Measurements from ENCODE around the gene IL18R1.

IL18R1 gene

DNA sequence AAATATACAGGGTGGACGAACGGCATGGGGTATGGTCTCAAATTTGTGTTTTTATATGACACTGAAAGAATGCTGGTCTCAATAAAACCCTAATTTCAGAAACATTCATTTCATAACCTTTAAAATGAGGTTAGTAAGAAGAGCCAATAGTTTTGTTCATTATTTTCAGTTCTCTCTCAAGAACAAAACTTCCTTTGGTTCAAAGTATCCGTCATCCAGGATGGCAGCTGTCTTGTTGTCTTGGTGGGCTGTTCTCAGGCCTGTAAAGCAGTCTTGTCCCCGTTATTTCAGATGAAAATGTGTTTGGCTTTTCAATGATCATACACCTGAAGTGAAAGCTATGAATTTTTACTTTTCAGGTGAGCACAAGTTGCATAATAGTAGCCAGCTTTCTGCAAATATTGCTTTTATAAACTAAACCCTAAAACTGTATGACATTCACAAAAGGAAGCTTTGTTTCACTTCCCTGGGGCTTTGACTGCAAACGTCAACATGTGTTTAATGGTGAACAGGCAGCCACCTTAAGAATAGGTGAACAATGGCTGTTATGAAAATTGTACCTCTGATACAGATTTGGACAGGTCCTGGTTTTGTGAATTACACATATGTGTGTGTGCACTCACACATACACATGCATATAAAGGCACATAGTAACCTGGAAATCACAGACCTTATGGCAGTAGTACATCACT, 70.0 kb downstream of the IL18R1 start:
- no peaks in the 10 kb centered on the region for H3K9me3 Mint-ChIP-seq (ENCODE audit: low read depth)
- H3K27me3 Mint-ChIP-seq: no peaks in the 10 kb centered on the region
- peaks cover 42% of the 10 kb centered on the region for H3K4me1 Mint-ChIP-seq (ENCODE audit: low read depth)
- H3K36me3 Mint-ChIP-seq: peaks cover 11% of the 10 kb centered on the region
- no peak overlapping the region for H3K27ac Mint-ChIP-seq
- H3K4me3 Mint-ChIP-seq: no peak overlapping the region

DNA sequence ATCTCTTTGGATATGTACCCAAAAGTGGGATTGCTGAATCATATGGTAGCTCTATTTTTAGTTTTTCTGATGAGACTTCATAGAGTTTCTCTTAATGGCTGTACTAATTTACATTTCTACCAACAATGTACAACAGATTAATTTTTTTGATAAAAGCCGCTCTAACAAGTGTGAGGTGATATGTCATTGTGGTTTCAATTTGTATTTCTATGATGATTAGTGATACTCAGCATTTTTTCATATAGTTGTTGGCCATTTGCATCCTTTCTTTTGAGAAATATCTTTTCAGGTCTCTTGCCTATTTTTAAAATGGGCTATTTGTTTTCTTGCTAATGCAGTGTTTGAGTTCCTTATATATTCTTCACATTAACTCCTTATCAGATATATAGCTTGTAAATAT, 71.7 kb downstream of the IL18R1 start:
- Mint-ChIP-seq H3K9me3 (ENCODE audit: low read depth) (no peaks in the 10 kb centered on the region), H3K27ac (no peak overlapping the region), H3K27me3 (no peaks in the 10 kb centered on the region), H3K36me3 (peaks cover 6% of the 10 kb centered on the region), H3K4me1 (ENCODE audit: low read depth) (peaks cover 38% of the 10 kb centered on the region), H3K4me3 (no peak overlapping the region)

DNA sequence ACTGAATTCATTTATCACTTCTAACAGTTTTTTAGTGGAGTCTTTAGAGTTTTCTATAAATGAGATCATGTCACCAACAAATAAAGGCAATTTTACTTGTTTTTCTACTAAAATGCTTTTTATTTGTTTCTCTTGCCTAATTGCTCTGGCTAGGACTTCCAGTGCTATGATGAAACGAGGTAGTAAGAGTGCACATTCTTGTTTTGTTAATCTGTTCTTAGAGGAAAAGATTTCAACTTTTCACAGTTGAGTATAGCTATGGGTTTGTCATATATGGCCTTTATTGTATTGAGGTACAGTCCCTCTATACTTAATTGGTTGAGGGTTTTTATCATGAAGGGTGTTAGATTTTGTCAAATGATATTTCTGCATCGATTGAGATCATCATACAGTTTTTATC, 73.0 kb downstream of the IL18R1 start:
- Mint-ChIP-seq H3K36me3 (peaks cover 3% of the 10 kb centered on the region), H3K27me3 (no peaks in the 10 kb centered on the region), H3K4me1 (ENCODE audit: low read depth) (peaks cover 26% of the 10 kb centered on the region), H3K4me3 (no peak overlapping the region), H3K27ac (no peak overlapping the region), H3K9me3 (ENCODE audit: low read depth) (no peaks in the 10 kb centered on the region)

DNA sequence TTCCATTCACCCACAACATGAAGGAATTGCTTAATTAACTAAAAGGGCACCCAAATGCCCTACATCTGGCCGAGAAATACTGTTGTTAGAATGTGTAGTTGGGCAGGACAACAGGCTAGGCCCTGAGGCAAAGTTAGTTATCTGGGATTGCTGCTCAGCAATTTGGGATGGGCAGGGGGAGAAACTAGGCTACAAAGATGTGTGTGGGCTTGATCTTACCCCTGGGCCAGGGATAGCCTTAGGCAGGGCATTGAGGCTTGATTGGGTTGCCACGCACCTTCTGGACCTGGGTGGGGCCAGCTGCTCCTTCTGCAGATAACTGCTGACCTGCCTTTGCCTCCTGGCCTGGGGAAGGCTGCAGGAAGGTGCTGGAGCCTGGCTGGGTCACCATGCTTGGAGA, 76.8 kb downstream of the IL18R1 start:
- Mint-ChIP-seq H3K9me3 (ENCODE audit: low read depth) (no peaks in the 10 kb centered on the region), H3K4me1 (ENCODE audit: low read depth) (peaks cover 34% of the 10 kb centered on the region), H3K27ac (no peak overlapping the region), H3K4me3 (no peak overlapping the region), H3K36me3 (peaks cover 3% of the 10 kb centered on the region), H3K27me3 (no peaks in the 10 kb centered on the region)

DNA sequence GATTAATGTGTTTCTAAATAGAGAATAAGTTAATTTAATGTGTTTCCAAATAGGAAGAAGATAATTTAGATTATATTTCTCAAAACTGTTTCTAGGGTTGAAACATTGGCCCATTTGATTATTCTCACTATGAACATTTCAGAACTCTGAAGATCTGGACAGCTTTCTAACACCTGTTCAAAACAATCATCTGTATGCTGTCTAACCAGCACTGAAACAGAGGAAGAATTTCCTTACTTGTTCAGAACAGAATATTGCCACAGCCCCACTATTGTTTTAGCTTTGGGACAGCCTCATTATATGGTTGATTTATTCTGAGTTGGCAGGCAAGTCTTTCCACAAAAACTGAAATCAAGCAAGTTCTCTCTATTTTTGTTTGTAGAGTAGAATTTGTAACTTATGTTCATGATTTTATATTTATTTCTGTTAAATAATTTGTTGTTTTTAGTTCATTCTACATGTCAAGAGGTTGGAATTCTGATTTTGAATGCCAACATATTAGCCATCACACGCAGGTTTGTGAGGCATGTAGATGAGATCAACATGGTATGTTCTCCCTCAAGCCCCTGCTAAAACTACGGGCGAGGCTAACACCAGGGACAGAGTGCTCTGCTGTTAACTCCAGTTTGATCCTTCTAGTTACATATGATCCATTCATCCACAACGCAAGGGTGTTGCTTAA, 78.5 kb downstream of the IL18R1 start:
- Mint-ChIP-seq H3K9me3 (ENCODE audit: low read depth) (no peaks in the 10 kb centered on the region), H3K36me3 (peaks cover 3% of the 10 kb centered on the region), H3K4me3 (no peak overlapping the region), H3K4me1 (ENCODE audit: low read depth) (peaks cover 31% of the 10 kb centered on the region), H3K27ac (no peak overlapping the region), H3K27me3 (no peaks in the 10 kb centered on the region)

DNA sequence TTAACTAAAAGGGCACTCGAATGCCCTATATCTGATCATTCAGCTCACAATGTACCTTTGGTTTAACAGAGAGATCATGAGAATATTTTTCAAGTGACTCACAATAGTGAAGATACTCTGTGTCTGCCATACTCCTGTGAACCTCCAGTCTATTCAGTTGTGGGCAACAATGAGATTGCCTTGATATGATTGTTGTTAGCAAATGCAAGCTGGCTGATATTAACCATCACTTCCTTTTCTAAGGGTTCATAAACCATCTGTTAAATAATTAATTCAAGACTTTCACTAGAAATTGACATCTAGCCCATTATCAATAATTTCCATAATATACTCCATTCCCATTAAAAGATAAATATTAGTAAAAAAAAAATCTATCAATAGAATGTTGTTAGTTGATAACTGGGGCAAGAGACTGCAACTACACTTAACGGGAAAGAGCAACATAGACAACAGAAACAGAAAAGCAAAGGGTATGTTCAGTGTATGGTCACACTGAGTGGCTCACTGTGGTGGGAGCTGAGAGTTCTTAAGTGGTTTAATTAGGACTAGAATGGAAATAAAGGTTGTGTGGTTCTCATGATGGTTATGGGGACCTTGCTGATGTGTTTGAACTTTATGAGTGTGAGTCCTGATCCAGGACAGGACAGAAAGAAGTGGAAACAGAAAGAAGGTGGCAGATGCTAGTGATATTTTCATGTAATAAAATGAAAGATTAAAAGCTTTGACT, 79.2 kb downstream of the IL18R1 start:
- Mint-ChIP-seq H3K27me3 (no peaks in the 10 kb centered on the region), H3K4me3 (no peak overlapping the region), H3K9me3 (ENCODE audit: low read depth) (no peaks in the 10 kb centered on the region), H3K27ac (peak overlapping the region; percentile 87), H3K36me3 (peaks cover 3% of the 10 kb centered on the region), H3K4me1 (ENCODE audit: low read depth) (peaks cover 27% of the 10 kb centered on the region)

DNA sequence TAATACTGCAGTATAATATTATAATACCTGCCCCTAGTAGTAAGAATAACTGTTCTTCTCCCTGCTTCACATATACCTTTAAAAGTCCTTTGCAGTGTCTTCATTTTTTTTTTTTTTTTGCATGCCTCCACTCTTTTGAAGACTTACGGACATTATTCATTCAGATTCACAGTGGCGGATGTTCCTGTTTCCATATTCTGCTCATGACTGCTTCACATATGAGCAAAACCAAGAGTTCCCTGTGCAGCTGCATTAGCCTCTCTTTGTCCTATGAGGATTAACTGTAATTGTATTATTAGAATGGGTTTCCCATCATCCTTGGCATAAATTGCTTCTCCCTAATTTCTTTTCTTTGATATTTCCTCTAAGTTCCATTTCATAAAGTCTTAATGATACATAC, 80.1 kb downstream of the IL18R1 start:
- Mint-ChIP-seq H3K4me1 (ENCODE audit: low read depth) (peaks cover 24% of the 10 kb centered on the region), H3K9me3 (ENCODE audit: low read depth) (no peaks in the 10 kb centered on the region), H3K4me3 (peak overlapping the region; percentile 30), H3K36me3 (peaks cover 3% of the 10 kb centered on the region), H3K27ac (peak overlapping the region; percentile 87), H3K27me3 (no peaks in the 10 kb centered on the region)

DNA sequence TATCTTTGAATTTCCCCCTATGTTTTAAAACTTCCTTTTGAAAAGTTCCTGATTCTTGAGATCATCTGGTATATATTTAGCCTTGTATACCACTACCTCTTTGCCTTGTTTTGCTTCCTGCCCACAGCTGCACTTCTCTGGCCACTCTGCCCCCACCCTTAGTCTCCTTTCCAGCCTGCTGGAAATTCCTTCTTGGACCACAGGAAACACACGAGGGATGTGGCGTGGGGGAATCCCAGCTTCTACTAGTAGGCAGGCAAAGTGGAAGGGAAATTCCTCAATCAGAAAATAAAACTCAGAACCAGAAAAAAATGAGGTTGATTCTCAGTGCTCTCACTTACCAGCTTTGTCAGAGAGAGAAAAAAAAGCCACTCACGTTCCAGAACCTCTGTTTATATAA, 80.7 kb downstream of the IL18R1 start:
- Mint-ChIP-seq H3K27ac (peak overlapping the region; percentile 87), H3K4me3 (peak overlapping the region; percentile 30)

DNA sequence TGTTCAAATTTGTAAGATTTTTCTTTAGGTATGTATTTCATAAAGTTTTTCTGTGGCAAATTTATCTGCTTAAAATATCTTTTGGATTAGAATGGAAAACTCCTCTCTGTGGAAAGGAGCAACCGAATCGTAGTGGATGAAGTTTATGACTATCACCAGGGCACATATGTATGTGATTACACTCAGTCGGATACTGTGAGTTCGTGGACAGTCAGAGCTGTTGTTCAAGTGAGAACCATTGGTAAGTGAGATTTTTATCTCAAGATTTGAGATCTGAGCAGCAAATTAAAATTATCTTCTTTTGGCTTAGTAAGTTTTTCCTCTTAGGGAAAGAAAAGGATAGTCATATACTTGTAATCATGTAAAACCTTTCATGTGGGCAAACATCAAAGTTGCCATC, 81.5 kb downstream of the IL18R1 start:
- Mint-ChIP-seq H3K27me3 (no peaks in the 10 kb centered on the region), H3K4me1 (ENCODE audit: low read depth) (peaks cover 15% of the 10 kb centered on the region), H3K27ac (no peak overlapping the region), H3K9me3 (ENCODE audit: low read depth) (no peaks in the 10 kb centered on the region), H3K4me3 (peak overlapping the region; percentile 44), H3K36me3 (no peaks in the 10 kb centered on the region)

More for the DNA sequence above, 80.7 kb downstream of the IL18R1 start:
- peaks cover 20% of the 10 kb centered on the region for H3K4me1 Mint-ChIP-seq (ENCODE audit: low read depth)
- H3K9me3 Mint-ChIP-seq (ENCODE audit: low read depth): no peaks in the 10 kb centered on the region
- peaks cover 2% of the 10 kb centered on the region for H3K36me3 Mint-ChIP-seq
- no peaks in the 10 kb centered on the region for H3K27me3 Mint-ChIP-seq

DNA sequence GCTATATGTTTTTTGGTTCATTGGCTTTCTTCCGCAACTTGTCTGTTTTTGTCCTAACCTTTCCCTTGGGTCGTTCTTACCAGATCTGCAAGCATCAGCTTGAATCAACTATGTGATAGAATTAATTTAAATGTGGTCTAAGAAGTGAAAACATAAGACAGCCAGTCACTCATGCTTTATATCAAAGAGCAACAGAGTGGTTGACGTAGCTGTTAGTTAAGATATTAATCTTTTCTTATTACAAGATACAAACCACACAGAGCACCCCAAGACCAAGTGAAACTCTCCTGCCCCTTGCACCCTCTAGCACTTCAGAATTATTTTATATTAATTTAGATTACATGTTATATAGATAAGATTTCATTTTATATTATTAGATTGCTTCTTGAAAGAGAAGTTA, 82.5 kb downstream of the IL18R1 start:
- Mint-ChIP-seq H3K4me1 (ENCODE audit: low read depth) (peaks cover 22% of the 10 kb centered on the region), H3K36me3 (no peaks in the 10 kb centered on the region), H3K27ac (no peak overlapping the region), H3K9me3 (ENCODE audit: low read depth) (no peaks in the 10 kb centered on the region), H3K27me3 (no peaks in the 10 kb centered on the region), H3K4me3 (no peak overlapping the region)

DNA sequence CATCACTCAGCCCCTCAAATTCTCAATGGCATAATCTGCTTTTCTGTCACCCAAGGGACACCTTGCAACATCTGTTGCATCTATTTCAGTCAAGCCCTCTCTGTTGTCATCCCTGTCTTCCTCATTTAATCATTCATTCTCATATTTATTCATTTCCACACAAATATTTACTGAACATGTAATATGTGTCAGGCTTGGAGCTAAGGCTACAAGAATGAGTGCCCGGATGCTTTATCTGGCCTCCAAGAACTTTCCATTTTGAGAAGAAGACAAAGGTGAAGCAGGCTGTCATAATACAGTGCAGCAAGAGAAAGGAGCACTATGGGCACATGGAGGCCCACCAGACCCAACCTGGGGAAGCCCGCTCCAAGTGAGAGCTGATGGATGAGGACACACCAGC, 83.0 kb downstream of the IL18R1 start:
- no peak overlapping the region for H3K4me3 Mint-ChIP-seq
- no peaks in the 10 kb centered on the region for H3K36me3 Mint-ChIP-seq
- peaks cover 24% of the 10 kb centered on the region for H3K4me1 Mint-ChIP-seq (ENCODE audit: low read depth)
- H3K27me3 Mint-ChIP-seq: no peaks in the 10 kb centered on the region
- H3K9me3 Mint-ChIP-seq (ENCODE audit: low read depth): no peaks in the 10 kb centered on the region
- no peak overlapping the region for H3K27ac Mint-ChIP-seq

DNA sequence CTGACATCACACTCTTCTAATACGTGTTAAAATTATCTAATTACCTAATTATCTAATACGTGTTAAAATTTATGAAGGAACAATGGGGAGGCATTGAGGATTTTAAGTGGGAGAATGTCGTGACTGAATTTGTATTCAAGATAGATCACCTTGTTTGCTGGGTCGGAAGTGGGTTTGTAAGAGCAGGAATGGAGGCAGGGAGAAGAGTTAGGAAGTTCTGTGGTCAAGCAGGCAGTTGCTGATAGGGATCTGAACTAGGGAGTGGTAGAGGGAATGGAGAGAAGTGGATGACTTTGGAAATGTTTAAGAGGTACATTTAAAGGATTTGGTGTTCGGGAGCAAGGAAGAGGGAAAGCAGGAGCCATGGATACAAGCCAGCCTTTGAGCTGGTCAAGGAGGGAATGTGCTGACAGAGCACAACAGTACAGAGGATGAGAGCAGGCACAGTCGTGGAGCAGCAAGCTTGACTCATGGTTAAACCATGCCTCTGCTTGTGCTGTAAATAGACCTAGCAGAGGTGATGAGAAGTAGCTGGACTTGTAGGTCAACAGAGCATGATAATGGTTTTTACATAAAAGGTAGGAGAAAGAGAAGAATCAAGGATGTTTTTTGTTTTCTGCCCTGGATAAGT, 83.6 kb downstream of the IL18R1 start:
- Mint-ChIP-seq H3K4me1 (ENCODE audit: low read depth) (peaks cover 24% of the 10 kb centered on the region), H3K36me3 (no peaks in the 10 kb centered on the region), H3K27me3 (no peaks in the 10 kb centered on the region), H3K27ac (no peak overlapping the region), H3K4me3 (no peak overlapping the region), H3K9me3 (ENCODE audit: low read depth) (no peaks in the 10 kb centered on the region)

DNA sequence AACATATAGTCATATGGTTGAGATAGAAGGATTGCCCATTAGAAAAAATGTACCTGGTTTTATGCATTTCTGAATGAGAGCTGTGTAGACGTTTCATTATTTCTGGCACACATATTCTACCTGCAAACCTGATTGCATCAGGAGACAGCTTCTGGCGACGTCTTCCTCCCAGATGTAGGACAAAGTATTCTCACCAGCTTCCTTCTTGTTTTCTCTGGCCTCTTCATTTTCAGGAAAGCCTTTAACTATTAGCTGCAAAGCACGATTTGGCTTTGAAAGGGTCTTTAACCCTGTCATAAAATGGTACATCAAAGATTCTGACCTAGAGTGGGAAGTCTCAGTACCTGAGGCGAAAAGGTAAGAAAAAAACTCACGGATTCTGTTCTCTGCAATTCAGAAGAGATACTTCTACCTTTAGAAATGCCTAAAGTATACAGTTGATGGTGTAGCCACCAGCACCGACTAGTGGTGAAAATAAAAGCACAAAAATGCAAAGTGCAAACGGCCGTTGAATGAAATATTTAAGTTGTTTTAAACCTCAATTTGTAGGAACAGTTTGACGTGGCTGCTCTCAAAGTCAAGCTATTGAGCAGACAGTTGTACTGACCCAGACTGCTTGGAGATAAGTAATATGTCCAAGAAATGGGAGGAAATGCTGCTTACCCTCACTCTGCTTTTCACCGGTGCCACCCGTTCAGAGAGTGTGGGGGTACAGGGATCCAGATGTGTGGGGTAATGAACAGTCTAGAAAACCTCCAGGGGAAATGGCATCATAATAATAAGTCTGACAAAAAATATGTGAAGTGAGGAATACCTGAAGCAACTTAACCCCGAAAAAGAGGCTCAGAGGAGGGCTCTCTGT, 87.6 kb downstream of the IL18R1 start:
- H3K27me3 Mint-ChIP-seq: no peaks in the 10 kb centered on the region
- no peaks in the 10 kb centered on the region for H3K9me3 Mint-ChIP-seq (ENCODE audit: low read depth)
- H3K4me1 Mint-ChIP-seq (ENCODE audit: low read depth): peaks cover 9% of the 10 kb centered on the region
- H3K4me3 Mint-ChIP-seq: peak overlapping the region; percentile 44
- no peaks in the 10 kb centered on the region for H3K36me3 Mint-ChIP-seq
- H3K27ac Mint-ChIP-seq: peak overlapping the region; percentile 30

DNA sequence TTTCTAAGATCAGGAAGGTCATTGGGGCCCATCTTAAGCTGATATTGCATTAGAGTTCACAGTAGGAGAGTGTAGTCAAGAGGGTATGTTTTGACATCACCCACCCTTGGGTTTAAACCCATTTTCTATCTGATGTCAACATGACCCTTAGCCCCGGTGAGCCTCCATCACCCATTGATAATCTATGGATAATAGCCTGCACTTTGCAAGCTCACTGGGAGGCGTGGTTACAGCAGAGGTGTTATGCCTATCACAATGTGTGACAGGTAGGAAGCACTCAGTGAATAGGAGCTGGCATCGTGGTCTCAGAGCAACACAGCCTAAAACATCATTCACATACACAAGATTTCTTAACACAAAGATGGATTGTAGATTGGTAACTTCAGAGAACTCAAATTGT, 88.6 kb downstream of the IL18R1 start:
- no peaks in the 10 kb centered on the region for H3K9me3 Mint-ChIP-seq (ENCODE audit: low read depth)
- H3K27ac Mint-ChIP-seq: peak overlapping the region; percentile 47
- no peaks in the 10 kb centered on the region for H3K27me3 Mint-ChIP-seq
- no peaks in the 10 kb centered on the region for H3K36me3 Mint-ChIP-seq
- peaks cover 9% of the 10 kb centered on the region for H3K4me1 Mint-ChIP-seq (ENCODE audit: low read depth)
- H3K4me3 Mint-ChIP-seq: no peak overlapping the region

All from activated naive CD8-positive, alpha-beta T cell (primary cell).